Measurements from ENCODE around the gene HPDL.
"Not testable (repeated sequence)": the region's sequence is repeated elsewhere in the genome, so short reads cannot be mapped to it uniquely, and the experiment has no call there.

Gene HPDL

GRCh38 chr1:45354838-45355237, 28.1 kb downstream of the HPDL start:
- DNase-seq, result no peak

GRCh38 chr1:45355683-45356082, 29.0 kb downstream of the HPDL start:
- DNase-seq, result no peak

GRCh38 chr1:45356186-45356585, 29.5 kb downstream of the HPDL start:
- DNase-seq, result no peak

GRCh38 chr1:45359882-45360513, 33.3 kb downstream of the HPDL start:
- peak; percentile 29 for DNase-seq

GRCh38 chr1:45360981-45361380, 34.3 kb downstream of the HPDL start:
- not testable (repeated sequence) for DNase-seq

- DNase-seq, result no peak
These were observed 37.6 kb downstream of the HPDL start for GRCh38 chr1:45364294-45364693.

- no peak for DNase-seq
These were observed 38.4 kb downstream of the HPDL start for GRCh38 chr1:45365051-45365450.

- no peak for DNase-seq
These were observed 43.9 kb downstream of the HPDL start for GRCh38 chr1:45370575-45370974.

- no peak for DNase-seq
These were observed 46.9 kb downstream of the HPDL start for GRCh38 chr1:45373573-45373972.

GRCh38 chr1:45375104-45376090, 48.7 kb downstream of the HPDL start:
- no peak for DNase-seq

- DNase-seq, result no peak
These were observed 51.5 kb downstream of the HPDL start for GRCh38 chr1:45378184-45378583.

Measured in NCI-H1048 (cell line).